ENCODE measurements around the gene SPARCL1.

DNA sequence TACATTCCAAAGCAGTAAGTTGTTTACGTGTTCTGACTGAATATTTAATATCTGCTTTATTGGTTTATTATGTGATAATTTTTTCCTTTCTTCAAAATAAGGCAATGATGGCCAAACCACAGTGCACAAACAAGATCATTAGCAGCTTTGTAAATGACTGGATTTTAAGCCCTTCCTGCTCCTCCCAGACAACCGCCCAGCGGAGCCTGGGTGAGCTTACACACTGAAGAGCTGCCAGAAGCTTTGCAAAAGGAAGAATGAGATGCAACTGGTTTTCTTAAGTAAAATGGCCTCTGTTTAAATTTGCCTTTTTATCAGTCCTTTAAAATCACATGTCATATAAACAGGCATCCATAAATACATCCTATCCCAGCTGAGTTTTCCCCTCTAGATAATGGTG is 52.2 kb downstream of the SPARCL1 start:
- no peak for TF ChIP-seq EZH2 (IDR thresholded peaks at IDR 0.05; ENCODE audit: insufficient read depth, poor library complexity, severe bottlenecking)
- TF ChIP-seq EZH2phosphoT487 (IDR thresholded peaks at IDR 0.05; ENCODE audit: insufficient read depth, low read depth) = no peak
